Stimulated activated naive B cell treated with anti-CD40 and anti-IgM and Interleukin-4, amounts not matched to agents 10 μg/mL and 1 μg/mL and 100 μg/mL, for 72 hours (primary cell): ENCODE measurements around the gene RFTN1.

ENCODE experiments used
- ATAC-seq, 2 donors: fragments of 150-1000 bp; cut with Tn5 transposase; replicated peaks; 2 replicates each; pipeline ENCODE4 v1.10.0; 2021; ENCODE audit warnings: moderate library complexity in 1 of 2
- DNase-seq: peaks from one replicate; pipeline ENCODE4 v3.0.0; 2021
- H3K27ac Mint-ChIP-seq: one replicate; pipeline ENCODE4 v1.8.0; 2022; ENCODE audit warnings: mild to moderate bottlenecking, mixed read lengths
- H3K27me3 Mint-ChIP-seq, 2 donors: one replicate each; pipeline ENCODE4 v1.8.0; 2022; ENCODE audit warnings: mixed read lengths in 2 of 2
- H3K36me3 Mint-ChIP-seq, 2 donors: one replicate each; pipeline ENCODE4 v1.8.0; 2022; ENCODE audit warnings: mixed read lengths in 2 of 2, mild to moderate bottlenecking in 1 of 2
- H3K4me1 Mint-ChIP-seq, 2 donors: one replicate each; pipeline ENCODE4 v1.8.0; 2022; ENCODE audit warnings: mixed read lengths in 2 of 2, mild to moderate bottlenecking in 1 of 2
- H3K4me3 Mint-ChIP-seq, 2 donors: one replicate each; pipeline ENCODE4 v1.8.0; 2022; ENCODE audit warnings: mild to moderate bottlenecking in 2 of 2, mixed read lengths in 2 of 2, moderate library complexity in 1 of 2
- H3K9me3 Mint-ChIP-seq, 2 donors: one replicate each; pipeline ENCODE4 v1.8.0; 2022; ENCODE audit warnings: mixed read lengths in 2 of 2, mild to moderate bottlenecking in 1 of 2

RFTN1 gene

GRCh38 chr3:16411441-16411840 is 102.1 kb downstream of the RFTN1 start:
- Mint-ChIP-seq H3K4me3 (peak overlapping the region in 1 of 2 donors; percentile 4), H3K27me3 (no peaks in the 10 kb centered on the region), H3K4me1 (peaks cover 51 to 79% of the 10 kb centered on the region in 2 donors), H3K27ac (peak overlapping the region; percentile 89), H3K36me3 (peaks cover 62 to 84% of the 10 kb centered on the region in 2 donors), H3K9me3 (no peaks in the 10 kb centered on the region)
- ATAC-seq (peak; percentile 70 to 71), DNase-seq (no peak)

GRCh38 chr3:16410659-16411058 is 102.8 kb downstream of the RFTN1 start:
- H3K36me3 Mint-ChIP-seq: peaks cover 55 to 81% of the 10 kb centered on the region in 2 donors
- H3K4me1 Mint-ChIP-seq: peaks cover 46 to 76% of the 10 kb centered on the region in 2 donors
- peak overlapping the region; percentile 42 for H3K27ac Mint-ChIP-seq
- no peaks in the 10 kb centered on the region for H3K9me3 Mint-ChIP-seq
- peak overlapping the region; percentile 32 to 37 for H3K4me3 Mint-ChIP-seq
- no peaks in the 10 kb centered on the region for H3K27me3 Mint-ChIP-seq
- ATAC-seq: no peak
- no peak for DNase-seq

GRCh38 chr3:16409032-16409431 is 104.5 kb downstream of the RFTN1 start:
- Mint-ChIP-seq H3K27ac (peak overlapping the region; percentile 65), H3K36me3 (peaks cover 57 to 80% of the 10 kb centered on the region in 2 donors), H3K9me3 (peaks cover 0 to 2% of the 10 kb centered on the region in 2 donors), H3K4me3 (no peak overlapping the region), H3K4me1 (peaks cover 46 to 74% of the 10 kb centered on the region in 2 donors), H3K27me3 (no peaks in the 10 kb centered on the region)
- ATAC-seq: no peak
- no peak for DNase-seq

- ATAC-seq: no peak
- H3K4me3 Mint-ChIP-seq: no peak overlapping the region
- H3K36me3 Mint-ChIP-seq: peaks cover 50 to 73% of the 10 kb centered on the region in 2 donors
- no peaks in the 10 kb centered on the region for H3K27me3 Mint-ChIP-seq
- DNase-seq: no peak
- H3K9me3 Mint-ChIP-seq: peaks cover 0 to 2% of the 10 kb centered on the region in 2 donors
- H3K4me1 Mint-ChIP-seq: peaks cover 38 to 68% of the 10 kb centered on the region in 2 donors
- peak overlapping the region; percentile 9 for H3K27ac Mint-ChIP-seq
Measured at GRCh38 chr3:16407366-16407765, 106.1 kb downstream of the RFTN1 start.

GRCh38 chr3:16406579-16406978 is 106.9 kb downstream of the RFTN1 start:
- Mint-ChIP-seq H3K36me3 (peaks cover 53 to 73% of the 10 kb centered on the region in 2 donors), H3K27me3 (no peaks in the 10 kb centered on the region), H3K4me3 (no peak overlapping the region), H3K27ac (no peak overlapping the region), H3K9me3 (peaks cover 0 to 5% of the 10 kb centered on the region in 2 donors), H3K4me1 (peaks cover 38 to 68% of the 10 kb centered on the region in 2 donors)
- ATAC-seq: no peak
- no peak for DNase-seq

- no peaks in the 10 kb centered on the region for H3K27me3 Mint-ChIP-seq
- H3K4me3 Mint-ChIP-seq: no peak overlapping the region
- peaks cover 40 to 68% of the 10 kb centered on the region in 2 donors for H3K4me1 Mint-ChIP-seq
- H3K9me3 Mint-ChIP-seq: peaks cover 0 to 5% of the 10 kb centered on the region in 2 donors
- ATAC-seq: no peak
- no peak overlapping the region for H3K27ac Mint-ChIP-seq
- no peak for DNase-seq
- peaks cover 56 to 74% of the 10 kb centered on the region in 2 donors for H3K36me3 Mint-ChIP-seq
Measured at GRCh38 chr3:16406166-16406565, 107.3 kb downstream of the RFTN1 start.

GRCh38 chr3:16404349-16404895 is 109.1 kb downstream of the RFTN1 start:
- Mint-ChIP-seq H3K4me3 (peak overlapping the region in 1 of 2 donors; percentile 44), H3K4me1 (peaks cover 52 to 77% of the 10 kb centered on the region in 2 donors), H3K9me3 (peaks cover 0 to 5% of the 10 kb centered on the region in 2 donors), H3K27me3 (no peaks in the 10 kb centered on the region), H3K36me3 (peaks cover 68 to 88% of the 10 kb centered on the region in 2 donors), H3K27ac (peak overlapping the region; percentile 82)
- DNase-seq (no peak), ATAC-seq (peak; percentile 34 to 46)

- H3K4me1 Mint-ChIP-seq: peaks cover 50 to 75% of the 10 kb centered on the region in 2 donors
- no peak for ATAC-seq
- DNase-seq: no peak
- H3K4me3 Mint-ChIP-seq: peak overlapping the region in 1 of 2 donors; percentile 23
- peak overlapping the region; percentile 92 for H3K27ac Mint-ChIP-seq
- no peaks in the 10 kb centered on the region for H3K27me3 Mint-ChIP-seq
- peaks cover 67 to 81% of the 10 kb centered on the region in 2 donors for H3K36me3 Mint-ChIP-seq
- peaks cover 0 to 5% of the 10 kb centered on the region in 2 donors for H3K9me3 Mint-ChIP-seq
Measured at GRCh38 chr3:16402451-16402850, 111.0 kb downstream of the RFTN1 start.

- H3K4me1 Mint-ChIP-seq: peaks cover 50 to 74% of the 10 kb centered on the region in 2 donors
- peak overlapping the region; percentile 92 for H3K27ac Mint-ChIP-seq
- peaks cover 75 to 83% of the 10 kb centered on the region in 2 donors for H3K36me3 Mint-ChIP-seq
- H3K9me3 Mint-ChIP-seq: peaks cover 0 to 5% of the 10 kb centered on the region in 2 donors
- ATAC-seq (no peak), DNase-seq (no peak)
- no peaks in the 10 kb centered on the region for H3K27me3 Mint-ChIP-seq
- H3K4me3 Mint-ChIP-seq: peak overlapping the region; percentile 54
Measured at GRCh38 chr3:16401273-16401672, 112.2 kb downstream of the RFTN1 start.

GRCh38 chr3:16400106-16400931 is 113.2 kb downstream of the RFTN1 start:
- ATAC-seq (peak in 1 of 2 donors; percentile 28), DNase-seq (no peak)
- Mint-ChIP-seq H3K4me1 (peaks cover 49 to 66% of the 10 kb centered on the region in 2 donors), H3K27me3 (no peaks in the 10 kb centered on the region), H3K4me3 (peak overlapping the region; percentile 37 to 44), H3K9me3 (peaks cover 0 to 7% of the 10 kb centered on the region in 2 donors), H3K36me3 (peaks cover 74 to 81% of the 10 kb centered on the region in 2 donors), H3K27ac (peak overlapping the region; percentile 79)

GRCh38 chr3:16399473-16399872 is 114.0 kb downstream of the RFTN1 start:
- DNase-seq (no peak), ATAC-seq (peak in 1 of 2 donors; percentile 39)
- Mint-ChIP-seq H3K27ac (peak overlapping the region; percentile 79), H3K36me3 (peaks cover 69 to 77% of the 10 kb centered on the region in 2 donors), H3K27me3 (no peaks in the 10 kb centered on the region), H3K9me3 (peaks cover 0 to 4% of the 10 kb centered on the region in 2 donors), H3K4me1 (peaks cover 40 to 61% of the 10 kb centered on the region in 2 donors), H3K4me3 (peak overlapping the region; percentile 37 to 44)

- ATAC-seq (no peak), DNase-seq (no peak)
- Mint-ChIP-seq H3K27ac (no peak overlapping the region), H3K9me3 (peaks cover 0 to 4% of the 10 kb centered on the region in 2 donors), H3K36me3 (peaks cover 71 to 78% of the 10 kb centered on the region in 2 donors), H3K27me3 (no peaks in the 10 kb centered on the region), H3K4me1 (peaks cover 40 to 61% of the 10 kb centered on the region in 2 donors), H3K4me3 (no peak overlapping the region)
Measured at GRCh38 chr3:16398648-16399047, 114.9 kb downstream of the RFTN1 start.

- Mint-ChIP-seq H3K4me3 (no peak overlapping the region), H3K36me3 (peaks cover 67 to 75% of the 10 kb centered on the region in 2 donors), H3K4me1 (peaks cover 29 to 52% of the 10 kb centered on the region in 2 donors), H3K9me3 (peaks cover 0 to 5% of the 10 kb centered on the region in 2 donors), H3K27ac (no peak overlapping the region), H3K27me3 (no peaks in the 10 kb centered on the region)
- DNase-seq (no peak), ATAC-seq (no peak)
Measured at GRCh38 chr3:16396202-16396601, 117.3 kb downstream of the RFTN1 start.

- ATAC-seq: no peak
- peaks cover 62 to 73% of the 10 kb centered on the region in 2 donors for H3K36me3 Mint-ChIP-seq
- DNase-seq: no peak
- H3K9me3 Mint-ChIP-seq: peaks cover 0 to 5% of the 10 kb centered on the region in 2 donors
- no peak overlapping the region for H3K4me3 Mint-ChIP-seq
- no peaks in the 10 kb centered on the region for H3K27me3 Mint-ChIP-seq
- no peak overlapping the region for H3K27ac Mint-ChIP-seq
- peaks cover 25 to 49% of the 10 kb centered on the region in 2 donors for H3K4me1 Mint-ChIP-seq
Measured at GRCh38 chr3:16395212-16395611, 118.3 kb downstream of the RFTN1 start.
